OCI-LY7 (cell line): ENCODE measurements around the gene FAM78A.
"Not testable (repeated sequence)": the region's sequence is repeated elsewhere in the genome, so short reads cannot be mapped to it uniquely, and the experiment has no call there.

Experiments
- EZH2phosphoT487 ChIP-seq: fragments of 200-600 bp; sonication (generic); IDR thresholded peaks from 2 replicates; pipeline ENCODE4 v1.6.1; 2018; ENCODE audit warnings: low read depth, borderline replicate concordance, mild to moderate bottlenecking, mixed run types, antibody characterized with exemption, low read length, moderate library complexity, mixed read lengths
- TF ChIP-seq, protein P1 (sequence below): fragments of 200-600 bp; sonication (generic); conservative IDR thresholded peaks from 2 replicates; pipeline ENCODE4 v1.5.1; 2014; ENCODE audit warnings: mild to moderate bottlenecking, antibody characterized with exemption, low read length, moderate library complexity, mixed read lengths

DNA sequence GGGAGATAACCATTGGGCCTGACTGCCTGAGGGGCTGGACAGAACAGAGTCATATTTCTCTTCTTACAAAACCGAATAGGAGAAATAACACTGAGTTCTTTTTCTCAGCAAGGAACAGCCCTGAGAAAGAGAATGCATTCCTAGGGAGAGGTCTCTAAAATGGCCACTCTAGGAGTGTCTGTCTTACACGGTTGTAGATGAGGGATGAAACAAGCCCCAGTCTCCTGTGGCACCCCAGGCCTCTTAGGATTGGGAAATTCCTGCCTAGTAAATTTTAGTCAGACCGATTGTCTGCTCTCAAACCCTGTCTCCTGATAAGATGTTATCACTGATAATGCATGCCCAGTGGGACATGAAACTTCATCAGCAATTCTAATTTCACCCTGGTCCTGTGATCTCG is 64.4 kb downstream of the FAM78A start:
- TF ChIP-seq, protein P1, sequence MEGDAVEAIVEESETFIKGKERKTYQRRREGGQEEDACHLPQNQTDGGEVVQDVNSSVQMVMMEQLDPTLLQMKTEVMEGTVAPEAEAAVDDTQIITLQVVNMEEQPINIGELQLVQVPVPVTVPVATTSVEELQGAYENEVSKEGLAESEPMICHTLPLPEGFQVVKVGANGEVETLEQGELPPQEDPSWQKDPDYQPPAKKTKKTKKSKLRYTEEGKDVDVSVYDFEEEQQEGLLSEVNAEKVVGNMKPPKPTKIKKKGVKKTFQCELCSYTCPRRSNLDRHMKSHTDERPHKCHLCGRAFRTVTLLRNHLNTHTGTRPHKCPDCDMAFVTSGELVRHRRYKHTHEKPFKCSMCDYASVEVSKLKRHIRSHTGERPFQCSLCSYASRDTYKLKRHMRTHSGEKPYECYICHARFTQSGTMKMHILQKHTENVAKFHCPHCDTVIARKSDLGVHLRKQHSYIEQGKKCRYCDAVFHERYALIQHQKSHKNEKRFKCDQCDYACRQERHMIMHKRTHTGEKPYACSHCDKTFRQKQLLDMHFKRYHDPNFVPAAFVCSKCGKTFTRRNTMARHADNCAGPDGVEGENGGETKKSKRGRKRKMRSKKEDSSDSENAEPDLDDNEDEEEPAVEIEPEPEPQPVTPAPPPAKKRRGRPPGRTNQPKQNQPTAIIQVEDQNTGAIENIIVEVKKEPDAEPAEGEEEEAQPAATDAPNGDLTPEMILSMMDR = not testable (repeated sequence)
- TF ChIP-seq EZH2phosphoT487 = not testable (repeated sequence)
